Liver (tissue), 3 donors: ENCODE measurements around the gene HPN.

Source experiments
- HNF4A ChIP-seq, 2 donors: conservative IDR thresholded peaks; 2 replicates each; pipeline ENCODE4 v1.6.1; 2016; ENCODE audit warnings: antibody characterized with exemption in 2 of 2, mild to moderate bottlenecking in 2 of 2
- HNF4G ChIP-seq: IDR thresholded peaks from 2 replicates; pipeline ENCODE4 v1.6.1; 2016; ENCODE audit warnings: antibody characterized with exemption
- JUND ChIP-seq, 2 donors: IDR thresholded peaks; 2 replicates each; pipeline ENCODE4 v1.6.1; 2016; ENCODE audit warnings: antibody characterized with exemption in 2 of 2
- RAD21 ChIP-seq, 2 donors: IDR thresholded peaks; 2 replicates each; pipeline ENCODE4 v1.6.1; 2016; ENCODE audit warnings: antibody characterized with exemption in 2 of 2, mild to moderate bottlenecking in 2 of 2
- TAF1 ChIP-seq: conservative IDR thresholded peaks from 2 replicates; pipeline ENCODE4 v1.6.1; 2016; ENCODE audit warnings: antibody characterized with exemption, mild to moderate bottlenecking
- YY1 ChIP-seq: IDR thresholded peaks from 2 replicates; pipeline ENCODE4 v1.6.1; 2016; ENCODE audit warnings: antibody characterized with exemption, mild to moderate bottlenecking
- TF ChIP-seq, protein P1 (sequence below): fragments of 150-350 bp; IDR thresholded peaks from 2 replicates; pipeline ENCODE4 v1.5.1; 2017; ENCODE audit warnings: improper control_type of control experiment, low read depth, low read length; ENCODE audit not compliant: missing input control
- TF ChIP-seq, protein P2 (sequence below): IDR thresholded peaks from 2 replicates; pipeline ENCODE4 v1.6.1; 2016; ENCODE audit warnings: antibody characterized with exemption
- TF ChIP-seq, protein P3 (sequence below): IDR thresholded peaks from 2 replicates; pipeline ENCODE4 v1.6.1; 2016; ENCODE audit warnings: antibody characterized with exemption
- TF ChIP-seq, protein P4 (sequence below): IDR thresholded peaks from 2 replicates; pipeline ENCODE4 v1.6.1; 2016; ENCODE audit warnings: antibody characterized with exemption, mild to moderate bottlenecking
- donor health status: healthy.
- donor health status: healthy.

DNA sequence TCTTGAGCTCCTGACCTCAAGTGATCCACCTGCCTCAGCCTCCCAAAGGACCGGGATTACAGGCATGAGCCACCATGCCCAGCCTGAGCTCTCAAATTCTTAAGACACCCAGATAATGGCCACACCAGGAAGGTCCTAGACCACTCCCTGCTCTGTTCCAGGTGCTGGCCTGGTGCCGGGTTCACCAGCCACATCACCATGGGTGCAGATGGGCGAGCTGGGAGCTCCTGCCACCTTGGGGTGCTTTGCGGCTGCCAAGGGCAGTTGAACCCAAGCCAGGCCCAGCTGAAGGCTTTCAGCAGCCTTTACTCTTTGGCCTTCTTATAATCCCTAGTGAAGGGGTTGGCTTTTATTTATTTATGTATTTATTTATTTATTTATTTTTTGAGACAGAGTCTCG lies 4.9 kb downstream of the HPN start:
- no peak for TF ChIP-seq RAD21 (IDR thresholded peaks at IDR 0.05)
- TF ChIP-seq, protein P1, sequence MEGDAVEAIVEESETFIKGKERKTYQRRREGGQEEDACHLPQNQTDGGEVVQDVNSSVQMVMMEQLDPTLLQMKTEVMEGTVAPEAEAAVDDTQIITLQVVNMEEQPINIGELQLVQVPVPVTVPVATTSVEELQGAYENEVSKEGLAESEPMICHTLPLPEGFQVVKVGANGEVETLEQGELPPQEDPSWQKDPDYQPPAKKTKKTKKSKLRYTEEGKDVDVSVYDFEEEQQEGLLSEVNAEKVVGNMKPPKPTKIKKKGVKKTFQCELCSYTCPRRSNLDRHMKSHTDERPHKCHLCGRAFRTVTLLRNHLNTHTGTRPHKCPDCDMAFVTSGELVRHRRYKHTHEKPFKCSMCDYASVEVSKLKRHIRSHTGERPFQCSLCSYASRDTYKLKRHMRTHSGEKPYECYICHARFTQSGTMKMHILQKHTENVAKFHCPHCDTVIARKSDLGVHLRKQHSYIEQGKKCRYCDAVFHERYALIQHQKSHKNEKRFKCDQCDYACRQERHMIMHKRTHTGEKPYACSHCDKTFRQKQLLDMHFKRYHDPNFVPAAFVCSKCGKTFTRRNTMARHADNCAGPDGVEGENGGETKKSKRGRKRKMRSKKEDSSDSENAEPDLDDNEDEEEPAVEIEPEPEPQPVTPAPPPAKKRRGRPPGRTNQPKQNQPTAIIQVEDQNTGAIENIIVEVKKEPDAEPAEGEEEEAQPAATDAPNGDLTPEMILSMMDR, result no peak
- TF ChIP-seq JUND (IDR thresholded peaks at IDR 0.05), result no peak
- TF ChIP-seq, protein P2, sequence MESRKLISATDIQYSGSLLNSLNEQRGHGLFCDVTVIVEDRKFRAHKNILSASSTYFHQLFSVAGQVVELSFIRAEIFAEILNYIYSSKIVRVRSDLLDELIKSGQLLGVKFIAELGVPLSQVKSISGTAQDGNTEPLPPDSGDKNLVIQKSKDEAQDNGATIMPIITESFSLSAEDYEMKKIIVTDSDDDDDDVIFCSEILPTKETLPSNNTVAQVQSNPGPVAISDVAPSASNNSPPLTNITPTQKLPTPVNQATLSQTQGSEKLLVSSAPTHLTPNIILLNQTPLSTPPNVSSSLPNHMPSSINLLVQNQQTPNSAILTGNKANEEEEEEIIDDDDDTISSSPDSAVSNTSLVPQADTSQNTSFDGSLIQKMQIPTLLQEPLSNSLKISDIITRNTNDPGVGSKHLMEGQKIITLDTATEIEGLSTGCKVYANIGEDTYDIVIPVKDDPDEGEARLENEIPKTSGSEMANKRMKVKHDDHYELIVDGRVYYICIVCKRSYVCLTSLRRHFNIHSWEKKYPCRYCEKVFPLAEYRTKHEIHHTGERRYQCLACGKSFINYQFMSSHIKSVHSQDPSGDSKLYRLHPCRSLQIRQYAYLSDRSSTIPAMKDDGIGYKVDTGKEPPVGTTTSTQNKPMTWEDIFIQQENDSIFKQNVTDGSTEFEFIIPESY, result no peak
- no peak for TF ChIP-seq TAF1
- no peak for TF ChIP-seq HNF4G
- TF ChIP-seq YY1, result no peak
- TF ChIP-seq, protein P3, sequence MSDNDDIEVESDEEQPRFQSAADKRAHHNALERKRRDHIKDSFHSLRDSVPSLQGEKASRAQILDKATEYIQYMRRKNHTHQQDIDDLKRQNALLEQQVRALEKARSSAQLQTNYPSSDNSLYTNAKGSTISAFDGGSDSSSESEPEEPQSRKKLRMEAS, result no peak
- TF ChIP-seq HNF4A (conservative IDR thresholded peaks at IDR 0.05), result no peak
- TF ChIP-seq, protein P4, sequence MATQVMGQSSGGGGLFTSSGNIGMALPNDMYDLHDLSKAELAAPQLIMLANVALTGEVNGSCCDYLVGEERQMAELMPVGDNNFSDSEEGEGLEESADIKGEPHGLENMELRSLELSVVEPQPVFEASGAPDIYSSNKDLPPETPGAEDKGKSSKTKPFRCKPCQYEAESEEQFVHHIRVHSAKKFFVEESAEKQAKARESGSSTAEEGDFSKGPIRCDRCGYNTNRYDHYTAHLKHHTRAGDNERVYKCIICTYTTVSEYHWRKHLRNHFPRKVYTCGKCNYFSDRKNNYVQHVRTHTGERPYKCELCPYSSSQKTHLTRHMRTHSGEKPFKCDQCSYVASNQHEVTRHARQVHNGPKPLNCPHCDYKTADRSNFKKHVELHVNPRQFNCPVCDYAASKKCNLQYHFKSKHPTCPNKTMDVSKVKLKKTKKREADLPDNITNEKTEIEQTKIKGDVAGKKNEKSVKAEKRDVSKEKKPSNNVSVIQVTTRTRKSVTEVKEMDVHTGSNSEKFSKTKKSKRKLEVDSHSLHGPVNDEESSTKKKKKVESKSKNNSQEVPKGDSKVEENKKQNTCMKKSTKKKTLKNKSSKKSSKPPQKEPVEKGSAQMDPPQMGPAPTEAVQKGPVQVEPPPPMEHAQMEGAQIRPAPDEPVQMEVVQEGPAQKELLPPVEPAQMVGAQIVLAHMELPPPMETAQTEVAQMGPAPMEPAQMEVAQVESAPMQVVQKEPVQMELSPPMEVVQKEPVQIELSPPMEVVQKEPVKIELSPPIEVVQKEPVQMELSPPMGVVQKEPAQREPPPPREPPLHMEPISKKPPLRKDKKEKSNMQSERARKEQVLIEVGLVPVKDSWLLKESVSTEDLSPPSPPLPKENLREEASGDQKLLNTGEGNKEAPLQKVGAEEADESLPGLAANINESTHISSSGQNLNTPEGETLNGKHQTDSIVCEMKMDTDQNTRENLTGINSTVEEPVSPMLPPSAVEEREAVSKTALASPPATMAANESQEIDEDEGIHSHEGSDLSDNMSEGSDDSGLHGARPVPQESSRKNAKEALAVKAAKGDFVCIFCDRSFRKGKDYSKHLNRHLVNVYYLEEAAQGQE, result no peak
